AG04449 (cell line): ENCODE measurements around the gene TTLL9.
A peak's percentile ranks its signal among the peaks of the same experiment; 100 is the strongest.

Experiments used
- CTCF ChIA-PET: fragments of 350-600 bp; formaldehyde crosslinking; extraction: SDS; loops from one replicate; lab custom pipeline; 2021; ENCODE audit warnings: antibody characterized with exemption; lab: Yijun Ruan, JAX
- POLR2A ChIA-PET: fragments of 400-600, 350-600 bp; formaldehyde crosslinking; extraction: SDS; loops from one replicate; lab custom pipeline; 2020; ENCODE audit warnings: antibody characterized with exemption, inconsistent platforms; lab: Yijun Ruan, JAX
- DNase-seq: peaks from one replicate; pipeline ENCODE4 v3.0.0-alpha.2; 2010; ENCODE audit warnings: low read depth, low spot score
- H3K4me3 ChIP-seq: 2 replicates; pipeline ENCODE4 v1.5.1; 2011; ENCODE audit warnings: low read depth, mild to moderate bottlenecking, control low read depth, low read length
- CTCF ChIP-seq: IDR thresholded peaks from one replicate; pipeline ENCODE4 v1.5.1; 2011; ENCODE audit warnings: mild to moderate bottlenecking, moderate library complexity, low read length, control low read depth, inconsistent platforms; ENCODE audit not compliant: insufficient read depth; ENCODE audit errors: missing control alignments

TTLL9 gene

GRCh38 chr20:31894980-31895675 lies 24.7 kb downstream of the TTLL9 start:
- no peak for TF ChIP-seq CTCF
- H3K4me3 ChIP-seq: no peak overlapping the region
- peak; percentile 24 for DNase-seq
- ChIA-PET CTCF (interaction anchor here (2.2 kb wide), 1 partner anchor 57 kb away, joined by 7 read pairs; the partner anchor contains the start of gene PDRG1), POLR2A (no interaction called here)

GRCh38 chr20:31896049-31896448 lies 25.6 kb downstream of the TTLL9 start:
- TF ChIP-seq CTCF: no peak
- DNase-seq: no peak
- POLR2A ChIA-PET: no interaction called here
- CTCF ChIA-PET: interaction anchor here (2.2 kb wide), 1 partner anchor 56 kb away, joined by 7 read pairs; the partner anchor contains the start of gene PDRG1
- H3K4me3 ChIP-seq: no peak overlapping the region

GRCh38 chr20:31897541-31897940 lies 27.1 kb downstream of the TTLL9 start:
- no peak overlapping the region for H3K4me3 ChIP-seq
- DNase-seq: no peak
- TF ChIP-seq CTCF: no peak
- ChIA-PET CTCF (no interaction called here), POLR2A (no interaction called here)

- H3K4me3 ChIP-seq: no peak overlapping the region
- ChIA-PET POLR2A (no interaction called here), CTCF (interaction anchor here (0.7 kb wide), 1 partner anchor 50 kb away, joined by 3 read pairs; the partner anchor contains the start of gene PDRG1)
- DNase-seq: no peak
- no peak for TF ChIP-seq CTCF
Measured at GRCh38 chr20:31901615-31902014, 31.2 kb downstream of the TTLL9 start.

- TF ChIP-seq CTCF: no peak
- DNase-seq: no peak
- POLR2A ChIA-PET: no interaction called here
- no peak overlapping the region for H3K4me3 ChIP-seq
- CTCF ChIA-PET: no interaction called here
Measured at GRCh38 chr20:31903627-31904386, 33.4 kb downstream of the TTLL9 start.

GRCh38 chr20:31906001-31906400 lies 35.6 kb downstream of the TTLL9 start:
- DNase-seq: no peak
- POLR2A ChIA-PET: interaction anchor here (0.6 to 0.8 kb wide), 2 partner anchors 15 to 94 kb away, joined by 3 to 4 read pairs; no protein-coding TSS in a partner anchor
- CTCF ChIA-PET: no interaction called here
- no peak for TF ChIP-seq CTCF
- H3K4me3 ChIP-seq: no peak overlapping the region
